TTC549 (cell line): ENCODE results near the gene BTBD9.
"Not testable (repeated sequence)": the region's sequence is repeated elsewhere in the genome, so short reads cannot be mapped to it uniquely, and the experiment has no call there.

Source experiments
- FAIRE-seq: peaks from 2 replicates; lab custom pipeline; 2012; peaks lifted over from hg19 to GRCh38; lab: Jason Lieb, UNC

Gene BTBD9

DNA sequence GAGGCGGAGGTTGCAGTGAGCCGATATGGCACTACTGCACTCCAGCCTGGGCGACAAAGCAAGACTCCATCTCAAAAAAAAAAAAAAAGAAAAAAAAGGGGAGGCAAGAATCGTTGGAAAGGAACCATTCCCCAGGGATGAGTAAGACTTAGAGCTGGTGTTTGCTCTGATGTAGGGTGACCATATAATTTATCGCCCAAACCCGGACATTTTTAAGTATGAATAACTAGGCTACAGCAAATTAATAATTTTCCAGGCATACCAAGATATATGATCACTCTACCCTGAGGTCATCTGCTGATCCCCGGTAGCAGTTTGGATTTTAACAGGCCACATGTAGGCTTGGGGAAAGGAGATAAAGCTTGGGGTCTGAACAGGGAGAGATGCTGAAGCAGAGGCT is 260.9 kb downstream of the BTBD9 start:
- FAIRE-seq: no peak

GRCh38 chr6:38375937-38376336 is 263.8 kb downstream of the BTBD9 start:
- no peak for FAIRE-seq

DNA sequence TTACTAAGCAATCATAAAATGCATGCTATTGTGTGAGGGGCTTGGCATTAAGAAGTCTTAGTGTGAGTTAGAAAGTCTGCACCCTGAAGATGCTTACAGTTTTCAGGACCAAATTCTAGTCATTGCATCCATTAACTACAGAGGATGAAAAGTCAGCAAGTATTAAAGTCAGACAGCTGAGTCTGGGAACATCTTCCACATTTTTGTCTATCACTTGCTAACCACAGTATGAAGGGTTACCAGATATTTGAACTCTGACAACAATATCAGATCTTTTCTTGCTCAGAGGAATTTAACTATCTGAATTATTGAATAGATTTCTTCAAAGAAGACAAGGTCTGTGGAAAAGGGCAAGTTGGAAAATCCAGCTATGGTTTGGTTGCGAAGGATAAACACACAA is 264.4 kb downstream of the BTBD9 start:
- no peak for FAIRE-seq

DNA sequence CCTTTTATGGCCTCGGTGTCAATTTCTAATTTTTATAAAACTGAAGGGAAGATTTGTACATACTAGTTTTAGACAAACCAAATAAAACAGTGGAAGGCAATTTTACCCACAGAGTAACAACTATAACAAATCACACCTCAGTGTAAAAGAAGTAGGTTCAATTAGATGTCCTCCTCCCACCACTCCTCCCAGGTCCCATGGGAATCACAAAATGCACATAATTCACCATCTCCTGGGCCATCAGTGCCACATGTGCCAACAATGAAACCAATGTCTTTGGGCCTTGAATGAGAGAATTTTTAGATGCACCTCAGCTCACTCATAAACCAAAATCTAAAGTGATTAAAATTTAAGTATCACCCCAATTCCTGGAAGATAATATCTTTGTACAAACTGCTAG is 267.8 kb downstream of the BTBD9 start:
- no peak for FAIRE-seq

GRCh38 chr6:38370653-38371601 is 268.8 kb downstream of the BTBD9 start:
- no peak for FAIRE-seq

GRCh38 chr6:38367231-38367630 is 272.5 kb downstream of the BTBD9 start:
- FAIRE-seq: no peak

DNA sequence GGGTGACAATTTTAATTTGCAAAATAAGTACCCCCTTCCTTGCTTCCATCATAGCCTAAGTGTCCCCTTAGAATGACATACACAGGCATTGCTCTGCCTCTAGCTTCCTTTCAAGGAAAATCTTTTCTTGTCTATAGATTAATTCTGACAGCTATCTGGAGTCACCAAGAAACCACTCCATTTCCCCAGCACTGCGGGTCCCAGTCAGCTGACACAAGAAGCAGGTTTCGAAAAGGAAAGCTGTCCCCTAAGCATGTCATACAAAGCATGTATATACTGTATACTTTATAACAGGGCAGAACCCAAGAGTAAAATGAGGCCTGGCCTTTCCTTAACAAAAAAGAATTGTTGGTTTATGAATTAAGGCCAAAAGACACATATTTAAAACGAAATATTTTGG is 273.5 kb downstream of the BTBD9 start:
- no peak for FAIRE-seq

DNA sequence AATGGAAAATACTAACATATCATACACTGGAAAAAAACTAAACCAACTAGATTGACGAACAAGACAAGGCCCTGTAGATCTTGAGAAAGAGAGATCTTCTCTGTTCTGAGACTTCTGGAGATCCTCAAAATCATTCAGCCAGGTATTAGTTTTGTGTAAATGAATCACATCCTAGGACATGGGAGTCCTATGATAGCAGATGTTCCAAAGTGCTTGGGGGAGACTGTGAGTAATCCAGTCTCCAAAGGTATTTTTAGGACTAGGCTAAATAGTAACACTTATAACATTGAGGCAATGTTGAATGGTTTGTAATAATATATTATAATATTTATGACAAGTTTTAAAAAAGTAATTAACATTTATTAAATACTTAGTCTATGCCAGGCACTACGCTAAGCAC is 275.0 kb downstream of the BTBD9 start:
- FAIRE-seq: no peak

DNA sequence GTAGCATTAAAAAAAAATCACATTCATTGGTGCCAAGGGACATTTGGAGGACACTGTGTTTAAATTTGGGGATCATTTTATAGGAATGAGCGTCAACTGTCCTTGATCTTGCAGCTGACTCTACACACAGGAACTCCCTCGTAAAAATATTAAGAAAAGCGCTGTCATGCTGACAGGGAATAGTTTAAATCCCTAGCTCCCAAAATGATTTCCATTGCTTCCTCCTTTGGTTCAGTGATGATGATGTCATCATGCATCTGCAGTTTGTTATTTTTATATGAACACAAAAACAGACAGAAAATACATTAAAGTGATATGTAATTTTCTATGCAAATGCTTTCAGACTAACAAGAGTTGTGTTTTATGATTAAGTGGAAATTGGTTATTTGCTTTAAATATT is 275.6 kb downstream of the BTBD9 start:
- no peak for FAIRE-seq

GRCh38 chr6:38355519-38355918 is 284.2 kb downstream of the BTBD9 start:
- FAIRE-seq: no peak

- FAIRE-seq: no peak
These were observed 284.8 kb downstream of the BTBD9 start for GRCh38 chr6:38354905-38355304.

DNA sequence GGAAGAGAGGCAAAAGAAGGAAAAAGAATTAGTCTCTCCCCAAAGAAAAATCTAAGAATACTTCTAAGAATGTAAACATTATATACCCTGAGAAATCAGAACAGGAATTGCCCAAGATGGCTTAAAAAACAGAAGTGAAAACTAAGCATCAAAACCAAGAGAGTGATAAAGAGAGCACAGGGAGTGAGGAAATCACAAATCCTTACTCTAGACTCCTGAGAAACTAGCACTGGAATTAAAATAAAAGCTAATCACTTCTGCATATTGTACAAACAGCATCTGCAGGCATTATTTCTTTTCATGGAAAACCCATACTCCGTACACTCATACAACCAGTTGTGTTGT is 285.7 kb downstream of the BTBD9 start:
- no peak for FAIRE-seq

DNA sequence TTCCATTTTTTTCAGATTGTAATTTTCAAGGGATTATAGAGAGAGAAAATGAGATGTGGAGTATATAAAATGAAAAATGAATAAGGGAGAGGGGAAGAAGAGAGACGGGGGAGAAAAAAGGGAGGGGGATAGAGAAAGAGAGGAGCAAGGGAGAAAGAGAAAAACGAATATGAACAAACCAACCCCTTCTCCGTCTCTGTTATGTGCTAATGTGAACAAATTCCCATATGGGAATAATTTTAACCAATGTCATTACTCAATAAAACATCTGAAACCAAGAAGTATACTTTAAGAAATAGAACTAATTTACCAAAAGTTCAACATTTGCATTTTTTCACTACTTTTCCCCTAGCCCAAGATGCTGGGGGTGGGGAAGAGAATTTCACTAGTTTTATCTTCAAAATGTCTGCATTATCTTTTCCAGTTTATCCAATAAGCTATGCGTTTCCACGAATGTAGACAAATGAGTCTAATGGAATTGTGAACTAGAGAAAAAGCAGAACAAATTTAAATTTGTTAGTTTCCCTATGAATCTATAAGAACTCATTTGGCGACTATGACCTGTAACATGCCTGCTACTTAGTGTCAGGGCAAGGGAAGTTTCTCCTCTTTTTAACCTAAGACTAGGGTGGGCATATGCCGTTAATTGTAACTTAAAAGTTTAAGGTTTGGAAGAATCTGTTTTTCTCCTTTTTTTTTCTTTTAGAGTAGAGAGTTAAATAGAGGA is 286.3 kb downstream of the BTBD9 start:
- FAIRE-seq: no peak

GRCh38 chr6:38352636-38353035 is 287.1 kb downstream of the BTBD9 start:
- no peak for FAIRE-seq

GRCh38 chr6:38350942-38351341 is 288.8 kb downstream of the BTBD9 start:
- no peak for FAIRE-seq

DNA sequence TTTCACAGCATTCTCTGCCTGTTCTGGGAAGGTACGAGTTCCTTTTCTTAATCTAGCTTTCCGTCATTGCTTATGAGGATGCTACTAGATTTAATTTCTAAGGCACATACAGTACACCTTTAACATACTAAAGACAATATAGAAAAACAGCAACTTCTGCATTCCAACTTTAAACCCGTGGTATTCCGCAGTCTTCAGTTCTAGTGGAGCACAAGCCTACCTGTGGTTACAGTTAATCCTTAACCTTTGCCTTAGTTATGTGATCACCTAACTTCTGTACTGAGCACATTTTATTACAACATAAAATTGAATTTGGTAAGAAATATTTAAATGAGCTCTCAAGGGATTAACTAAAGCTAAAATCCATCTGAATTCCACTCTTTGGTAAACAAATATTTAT is 289.5 kb downstream of the BTBD9 start:
- no peak for FAIRE-seq

- no peak for FAIRE-seq
These were observed 289.9 kb downstream of the BTBD9 start for GRCh38 chr6:38349795-38350194.

DNA sequence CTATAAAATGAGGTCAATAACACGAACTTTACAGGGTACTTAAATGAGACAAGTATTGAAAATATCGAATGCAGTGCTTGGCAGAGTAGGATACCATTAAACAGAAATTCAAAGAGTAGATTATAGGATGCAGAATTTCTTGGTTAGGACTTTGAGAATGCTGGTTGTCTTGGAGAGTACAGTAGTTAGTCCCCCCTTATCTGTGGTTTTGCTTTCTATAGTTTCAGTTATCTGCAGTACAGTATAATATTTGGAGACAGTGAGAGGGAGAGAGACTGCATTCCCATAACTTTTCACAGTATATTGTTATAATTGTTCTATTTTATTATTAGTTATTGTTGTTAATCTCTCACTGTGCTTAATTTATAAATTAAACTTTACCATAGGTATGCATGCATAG is 290.5 kb downstream of the BTBD9 start:
- FAIRE-seq: no peak

DNA sequence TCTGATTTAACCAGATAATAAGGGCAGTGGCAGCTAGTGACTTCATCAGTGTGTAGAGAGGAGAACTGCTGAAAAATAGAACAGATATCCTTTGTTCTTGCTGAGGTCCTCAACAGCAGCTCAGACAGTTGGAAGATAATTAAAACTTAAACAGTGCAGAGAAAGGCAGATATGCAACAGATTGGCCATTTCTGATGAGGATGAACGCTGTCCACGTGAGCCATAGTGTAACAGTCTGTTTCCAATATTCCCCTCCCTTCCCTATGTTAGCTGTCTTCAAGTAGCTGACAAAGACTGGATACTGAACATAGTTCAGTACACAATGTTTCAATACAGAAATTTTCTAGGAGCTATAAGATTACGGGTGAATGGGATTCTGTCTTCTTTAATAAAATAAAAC is 291.4 kb downstream of the BTBD9 start:
- no peak for FAIRE-seq

- not testable (repeated sequence) for FAIRE-seq
These were observed 291.9 kb downstream of the BTBD9 start for GRCh38 chr6:38347829-38348228.

- FAIRE-seq: no peak
These were observed 293.2 kb downstream of the BTBD9 start for GRCh38 chr6:38346291-38347079.

- FAIRE-seq: no peak
These were observed 294.1 kb downstream of the BTBD9 start for GRCh38 chr6:38345586-38345985.

- no peak for FAIRE-seq
These were observed 298.2 kb downstream of the BTBD9 start for GRCh38 chr6:38341496-38341895.
